Measurements from ENCODE around the gene ADD2. TPM values are rescaled to one million over a fixed set of nuclear protein-coding genes. Genes with fewer than 3 reads are reported as not detected.
"Not testable (repeated sequence)": the region's sequence is repeated elsewhere in the genome, so short reads cannot be mapped to it uniquely, and the experiment has no call there.

ADD2 gene
- total and polyA plus RNA-seq, 2 experiments from 2014 or later = not detected

- no peak overlapping the region for H3K27ac ChIP-seq
- no peak for DNase-seq
- H3F3A ChIP-seq (ENCODE audit: insufficient read depth) = no peaks in the 10 kb centered on the region
- in situ Hi-C loops (cut with MboI) = no loop called here
- H3K36me3 ChIP-seq (ENCODE audit: low read depth) = no peaks in the 10 kb centered on the region
- no peak overlapping the region for H2AFZ ChIP-seq
- H3K27me3 ChIP-seq (replicated peaks; ENCODE audit: insufficient read depth) = peaks cover 17% of the 10 kb centered on the region
- H3K4me1 ChIP-seq (ENCODE audit: insufficient read depth) = no peaks in the 10 kb centered on the region
- 39 to 43% methylated on average over 5 of the region's 5 CpGs for WGBS, 2 experiments (ENCODE audit: low coverage in 1 of 2, low lambda C conversion rate in 2 of 2, missing lambda C conversion rate in 2 of 2)
- H3K9me3 ChIP-seq (ENCODE audit: low read depth) = no peaks in the 10 kb centered on the region
- no peaks in the 10 kb centered on the region for H3K79me2 ChIP-seq (ENCODE audit: insufficient read depth)
- H4K20me1 ChIP-seq (ENCODE audit: insufficient read depth) = no peaks in the 10 kb centered on the region
- no peak overlapping the region for H3K4me3 ChIP-seq
- TF ChIP-seq EZH2phosphoT487 (IDR thresholded peaks at IDR 0.05; ENCODE audit: insufficient read depth, low read depth) = no peak
- TF ChIP-seq EZH2 (IDR thresholded peaks at IDR 0.05; ENCODE audit: insufficient read depth, poor library complexity, severe bottlenecking) = no peak
- no peak overlapping the region for H3K4me2 ChIP-seq (ENCODE audit: unreplicated experiment)
- no peak overlapping the region for H3K9ac ChIP-seq
- no peaks in the 10 kb centered on the region for H3K9me2 ChIP-seq (ENCODE audit: insufficient read depth)
Observed at GRCh38 chr2:70806013-70806412, 38.0 kb upstream of the ADD2 start.

GRCh38 chr2:70801607-70802263 is 33.7 kb upstream of the ADD2 start:
- in situ Hi-C loops (cut with MboI) = no loop called here

GRCh38 chr2:70799706-70800105 is 31.7 kb upstream of the ADD2 start:
- Histone ChIP-seq H3K27me3 (replicated peaks; ENCODE audit: insufficient read depth) (peaks cover 3% of the 10 kb centered on the region), H2AFZ (no peak overlapping the region), H3K9me3 (ENCODE audit: low read depth) (no peaks in the 10 kb centered on the region), H3K4me2 (ENCODE audit: unreplicated experiment) (no peak overlapping the region), H4K20me1 (ENCODE audit: insufficient read depth) (no peaks in the 10 kb centered on the region), H3K36me3 (ENCODE audit: low read depth) (no peaks in the 10 kb centered on the region), H3F3A (ENCODE audit: insufficient read depth) (no peaks in the 10 kb centered on the region), H3K9ac (no peak overlapping the region), H3K4me3 (no peak overlapping the region), H3K9me2 (ENCODE audit: insufficient read depth) (no peaks in the 10 kb centered on the region), H3K79me2 (ENCODE audit: insufficient read depth) (no peaks in the 10 kb centered on the region), H3K4me1 (ENCODE audit: insufficient read depth) (no peaks in the 10 kb centered on the region), H3K27ac (no peak overlapping the region)
- in situ Hi-C loops (cut with MboI) = loop anchor here (25.0 kb wide), 1 partner anchor 487 kb away; the partner anchor contains the start of gene FAM136A
- WGBS, 2 experiments (ENCODE audit: low coverage in 1 of 2, low lambda C conversion rate in 2 of 2, missing lambda C conversion rate in 2 of 2) = 37 to 42% methylated on average over 2 of the region's 2 CpGs
- no peak for DNase-seq
- TF ChIP-seq EZH2phosphoT487 (IDR thresholded peaks at IDR 0.05; ENCODE audit: insufficient read depth, low read depth) (no peak), EZH2 (IDR thresholded peaks at IDR 0.05; ENCODE audit: insufficient read depth, poor library complexity, severe bottlenecking) (no peak)

More at GRCh38 chr2:70801607-70802263, 33.7 kb upstream of the ADD2 start:
- H3K4me1 ChIP-seq (ENCODE audit: insufficient read depth) = no peaks in the 10 kb centered on the region
- H3K9me2 ChIP-seq (ENCODE audit: insufficient read depth) = no peaks in the 10 kb centered on the region
- no peak for DNase-seq
- no peak overlapping the region for H3K4me2 ChIP-seq (ENCODE audit: unreplicated experiment)
- H3K27me3 ChIP-seq (replicated peaks; ENCODE audit: insufficient read depth) = peaks cover 12% of the 10 kb centered on the region
- no peak overlapping the region for H3K9ac ChIP-seq
- no peak overlapping the region for H3K4me3 ChIP-seq
- no peaks in the 10 kb centered on the region for H4K20me1 ChIP-seq (ENCODE audit: insufficient read depth)
- no peak overlapping the region for H2AFZ ChIP-seq
- no peaks in the 10 kb centered on the region for H3K9me3 ChIP-seq (ENCODE audit: low read depth)
- WGBS, 2 experiments (ENCODE audit: low coverage in 1 of 2, low lambda C conversion rate in 2 of 2, missing lambda C conversion rate in 2 of 2) = 52% methylated on average over 10 of the region's 10 CpGs
- TF ChIP-seq EZH2phosphoT487 (IDR thresholded peaks at IDR 0.05; ENCODE audit: insufficient read depth, low read depth) = no peak
- H3F3A ChIP-seq (ENCODE audit: insufficient read depth) = no peaks in the 10 kb centered on the region
- no peaks in the 10 kb centered on the region for H3K79me2 ChIP-seq (ENCODE audit: insufficient read depth)
- no peak overlapping the region for H3K27ac ChIP-seq
- H3K36me3 ChIP-seq (ENCODE audit: low read depth) = no peaks in the 10 kb centered on the region

GRCh38 chr2:70797996-70798395 is 30.0 kb upstream of the ADD2 start:
- not testable (repeated sequence) for H3K9me3 ChIP-seq (ENCODE audit: low read depth); H3K79me2 ChIP-seq (ENCODE audit: insufficient read depth); H3K36me3 ChIP-seq (ENCODE audit: low read depth); H4K20me1 ChIP-seq (ENCODE audit: insufficient read depth); H3F3A ChIP-seq (ENCODE audit: insufficient read depth); H3K4me3 ChIP-seq; H2AFZ ChIP-seq; H3K9ac ChIP-seq; H3K9me2 ChIP-seq (ENCODE audit: insufficient read depth); H3K27me3 ChIP-seq (replicated peaks; ENCODE audit: insufficient read depth); H3K27ac ChIP-seq; H3K4me2 ChIP-seq (ENCODE audit: unreplicated experiment); DNase-seq; H3K4me1 ChIP-seq (ENCODE audit: insufficient read depth)
- in situ Hi-C loops (cut with MboI) = loop anchor here (25.0 kb wide), 1 partner anchor 486 kb away; the partner anchor contains the start of gene FAM136A
- WGBS, 2 experiments (ENCODE audit: low coverage in 1 of 2, low lambda C conversion rate in 2 of 2, missing lambda C conversion rate in 2 of 2) = 32 to 38% methylated on average over 3 of the region's 3 CpGs

- TF ChIP-seq EZH2phosphoT487 (IDR thresholded peaks at IDR 0.05; ENCODE audit: insufficient read depth, low read depth) = no peak
- no peak for TF ChIP-seq EZH2 (IDR thresholded peaks at IDR 0.05; ENCODE audit: insufficient read depth, poor library complexity, severe bottlenecking)
- in situ Hi-C loops (cut with MboI) = loop anchor here (25.0 kb wide), 1 partner anchor 485 kb away; the partner anchor contains the start of gene FAM136A
Observed at GRCh38 chr2:70797506-70797905, 29.5 kb upstream of the ADD2 start.

More at GRCh38 chr2:70797506-70797905, 29.5 kb upstream of the ADD2 start:
- WGBS, 2 experiments (ENCODE audit: low coverage in 1 of 2, low lambda C conversion rate in 2 of 2, missing lambda C conversion rate in 2 of 2) = 35 to 42% methylated on average over 2 of the region's 2 CpGs
- H3K27me3 ChIP-seq (replicated peaks; ENCODE audit: insufficient read depth) = peaks cover 12% of the 10 kb centered on the region
- no peak overlapping the region for H3K4me3 ChIP-seq
- H2AFZ ChIP-seq = no peak overlapping the region
- H3K4me1 ChIP-seq (ENCODE audit: insufficient read depth) = no peaks in the 10 kb centered on the region
- H3K9ac ChIP-seq = no peak overlapping the region
- no peaks in the 10 kb centered on the region for H3K9me2 ChIP-seq (ENCODE audit: insufficient read depth)
- H3K79me2 ChIP-seq (ENCODE audit: insufficient read depth) = no peaks in the 10 kb centered on the region
- no peaks in the 10 kb centered on the region for H3K9me3 ChIP-seq (ENCODE audit: low read depth)
- H3K4me2 ChIP-seq (ENCODE audit: unreplicated experiment) = no peak overlapping the region
- H3F3A ChIP-seq (ENCODE audit: insufficient read depth) = no peaks in the 10 kb centered on the region
- no peaks in the 10 kb centered on the region for H3K36me3 ChIP-seq (ENCODE audit: low read depth)
- no peak for DNase-seq
- no peak overlapping the region for H3K27ac ChIP-seq
- H4K20me1 ChIP-seq (ENCODE audit: insufficient read depth) = no peaks in the 10 kb centered on the region

Data from GM23248 (cell line).